ENCODE results near the gene ZNF697.

Gene ZNF697

DNA sequence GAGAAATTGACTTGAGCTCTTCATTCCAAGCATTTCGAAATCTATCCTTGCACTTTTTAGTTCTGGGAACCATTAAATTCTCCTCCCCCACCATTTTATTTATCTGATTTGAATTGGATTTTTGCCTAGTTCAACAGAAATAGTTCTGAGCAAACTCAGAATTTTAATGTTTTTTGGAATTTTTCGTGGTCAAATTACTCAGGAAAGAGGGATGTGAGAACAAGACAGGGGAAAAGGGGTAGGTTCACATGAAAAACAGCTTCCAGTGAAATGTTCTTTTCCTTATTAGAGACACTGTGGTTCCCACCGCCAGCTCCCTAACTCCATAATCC, 5.7 kb upstream of the ZNF697 start:
- H3K4me3 ChIP-seq (ENCODE audit: low read depth, low read length), result no peak overlapping the region
- TF ChIP-seq, protein P1, sequence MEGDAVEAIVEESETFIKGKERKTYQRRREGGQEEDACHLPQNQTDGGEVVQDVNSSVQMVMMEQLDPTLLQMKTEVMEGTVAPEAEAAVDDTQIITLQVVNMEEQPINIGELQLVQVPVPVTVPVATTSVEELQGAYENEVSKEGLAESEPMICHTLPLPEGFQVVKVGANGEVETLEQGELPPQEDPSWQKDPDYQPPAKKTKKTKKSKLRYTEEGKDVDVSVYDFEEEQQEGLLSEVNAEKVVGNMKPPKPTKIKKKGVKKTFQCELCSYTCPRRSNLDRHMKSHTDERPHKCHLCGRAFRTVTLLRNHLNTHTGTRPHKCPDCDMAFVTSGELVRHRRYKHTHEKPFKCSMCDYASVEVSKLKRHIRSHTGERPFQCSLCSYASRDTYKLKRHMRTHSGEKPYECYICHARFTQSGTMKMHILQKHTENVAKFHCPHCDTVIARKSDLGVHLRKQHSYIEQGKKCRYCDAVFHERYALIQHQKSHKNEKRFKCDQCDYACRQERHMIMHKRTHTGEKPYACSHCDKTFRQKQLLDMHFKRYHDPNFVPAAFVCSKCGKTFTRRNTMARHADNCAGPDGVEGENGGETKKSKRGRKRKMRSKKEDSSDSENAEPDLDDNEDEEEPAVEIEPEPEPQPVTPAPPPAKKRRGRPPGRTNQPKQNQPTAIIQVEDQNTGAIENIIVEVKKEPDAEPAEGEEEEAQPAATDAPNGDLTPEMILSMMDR (IDR thresholded peaks at IDR 0.05; ENCODE audit: insufficient read depth, low read depth, low read length, missing control alignments), result no peak
- DNase-seq (ENCODE audit: low read depth), result no peak

DNA sequence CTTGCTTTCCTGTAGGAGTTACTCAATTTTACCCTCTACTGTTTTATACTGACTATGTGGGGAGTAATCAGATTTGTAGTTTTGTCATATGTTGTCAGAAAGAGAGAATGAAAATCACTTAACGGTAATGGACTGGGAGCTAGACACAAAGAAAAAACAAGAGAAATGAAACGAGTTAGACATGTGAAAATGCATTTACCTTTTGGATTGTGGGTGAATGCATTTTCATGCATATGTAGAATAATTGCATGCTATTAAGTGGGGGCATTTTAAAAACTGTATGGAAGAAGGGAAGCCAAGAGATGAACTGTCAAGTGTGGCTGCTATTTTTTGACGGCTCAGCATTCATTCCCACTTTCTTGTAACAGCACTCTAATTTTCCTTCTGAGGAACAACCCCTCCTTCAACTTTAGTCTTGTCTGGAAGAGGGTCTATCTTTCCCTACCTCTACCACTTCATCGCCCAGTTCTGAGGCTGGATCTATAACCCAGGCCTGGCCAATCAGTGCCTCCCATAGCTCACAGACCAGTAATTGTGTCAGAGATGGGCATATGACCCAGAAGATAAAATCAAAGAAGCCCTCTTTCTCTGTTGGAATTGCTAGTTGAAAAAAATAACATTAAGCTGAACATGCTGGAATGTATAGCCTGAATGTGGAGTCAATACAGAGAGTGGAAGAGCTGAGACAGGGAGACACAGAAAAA, 5.2 kb upstream of the ZNF697 start:
- TF ChIP-seq, protein P1 (IDR thresholded peaks at IDR 0.05; ENCODE audit: insufficient read depth, low read depth, low read length, missing control alignments), result no peak
- no peak for DNase-seq (ENCODE audit: low read depth)
- H3K4me3 ChIP-seq (ENCODE audit: low read depth, low read length), result no peak overlapping the region

DNA sequence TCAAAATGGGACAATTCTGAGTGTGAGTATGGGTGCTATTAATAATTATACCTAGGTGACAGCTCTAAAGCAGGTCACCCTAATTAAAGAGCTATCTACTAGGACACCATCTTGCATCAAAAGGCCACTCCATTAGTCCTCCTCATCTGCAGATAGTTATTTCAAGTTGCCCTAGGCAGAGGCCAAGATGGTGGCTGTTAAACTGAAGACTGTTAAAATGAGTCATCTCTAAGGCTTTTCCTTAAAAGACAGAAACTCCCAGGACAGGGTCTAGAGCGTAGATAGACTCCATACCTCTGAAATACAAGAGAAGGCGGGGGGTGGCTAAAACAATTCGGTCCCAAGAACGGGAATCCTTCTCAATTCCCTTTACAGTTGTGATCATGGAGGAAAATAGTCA, 4.5 kb upstream of the ZNF697 start:
- no peak for DNase-seq (ENCODE audit: low read depth)
- TF ChIP-seq, protein P1 (IDR thresholded peaks at IDR 0.05; ENCODE audit: insufficient read depth, low read depth, low read length, missing control alignments), result no peak
- no peak overlapping the region for H3K4me3 ChIP-seq (ENCODE audit: low read depth, low read length)

DNA sequence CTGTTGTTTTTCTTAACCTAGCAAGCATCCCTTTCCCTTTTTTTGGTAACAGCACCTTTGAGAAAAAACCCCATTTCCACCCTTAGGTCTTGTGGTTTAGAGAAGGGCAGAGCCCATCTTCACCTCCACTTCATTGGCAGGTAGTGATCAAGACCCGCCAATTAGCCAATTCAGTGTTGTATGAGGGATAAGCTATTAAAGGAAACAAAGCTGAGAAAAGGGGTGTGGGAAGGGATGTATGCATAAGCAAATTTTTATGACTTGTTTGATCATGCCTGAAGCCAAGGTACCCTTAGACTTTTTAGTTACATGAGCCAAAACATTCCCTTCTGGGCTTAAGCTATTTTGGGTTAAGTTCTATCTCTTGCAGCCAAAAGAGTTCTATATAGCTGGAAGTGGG, 3.6 kb upstream of the ZNF697 start:
- TF ChIP-seq, protein P1 (IDR thresholded peaks at IDR 0.05; ENCODE audit: insufficient read depth, low read depth, low read length, missing control alignments), result no peak

DNA sequence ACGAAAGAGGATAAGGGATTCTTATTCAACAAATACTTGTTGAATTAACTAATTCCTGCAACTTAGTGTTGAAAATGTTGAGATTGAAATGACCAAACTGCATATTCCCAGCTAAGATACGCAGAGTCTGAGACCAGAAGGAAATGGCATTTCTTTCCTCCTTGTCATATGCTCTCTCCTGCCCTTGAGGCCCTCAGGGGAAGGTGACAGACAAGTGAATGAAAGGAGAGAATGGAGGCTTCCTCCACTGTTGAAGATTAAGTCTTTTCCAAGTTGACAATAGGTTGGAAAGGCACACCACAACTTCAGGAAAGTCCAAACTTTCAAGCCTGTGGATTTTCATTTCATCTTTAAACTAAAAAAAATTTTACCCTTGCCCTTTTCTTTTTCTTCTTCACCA, 3.1 kb upstream of the ZNF697 start:
- no peak for DNase-seq (ENCODE audit: low read depth)

More for the DNA sequence above, 3.6 kb upstream of the ZNF697 start:
- DNase-seq (ENCODE audit: low read depth), result peak; percentile 19
- no peak overlapping the region for H3K4me3 ChIP-seq (ENCODE audit: low read depth, low read length)

DNA sequence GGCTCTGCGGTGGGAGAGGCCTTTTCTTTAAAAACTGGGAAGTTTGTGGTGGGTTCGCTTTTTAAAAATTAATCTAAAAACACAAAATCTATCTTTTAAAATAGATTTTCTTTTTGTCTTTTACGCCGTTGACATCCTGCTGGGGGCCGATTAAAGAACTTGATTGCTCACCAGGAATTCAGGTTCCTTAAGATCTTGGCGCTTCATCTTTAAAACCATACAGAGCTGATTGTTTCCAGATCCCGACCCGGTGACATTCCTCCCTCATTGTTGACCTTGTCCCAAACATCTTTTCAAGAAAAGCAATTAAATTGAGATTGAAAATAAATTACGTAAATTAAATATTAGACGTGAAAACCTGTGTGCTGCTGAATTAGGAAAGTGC, 546 bp upstream of the ZNF697 start:
- H3K4me3 ChIP-seq (ENCODE audit: low read depth, low read length), result peak overlapping the region; percentile 77
- TF ChIP-seq, protein P1 (IDR thresholded peaks at IDR 0.05; ENCODE audit: insufficient read depth, low read depth, low read length, missing control alignments), result no peak
- no peak for DNase-seq (ENCODE audit: low read depth)

More for the DNA sequence above, 3.1 kb upstream of the ZNF697 start:
- H3K4me3 ChIP-seq (ENCODE audit: low read depth, low read length), result no peak overlapping the region
- TF ChIP-seq, protein P1 (IDR thresholded peaks at IDR 0.05; ENCODE audit: insufficient read depth, low read depth, low read length, missing control alignments), result no peak

DNA sequence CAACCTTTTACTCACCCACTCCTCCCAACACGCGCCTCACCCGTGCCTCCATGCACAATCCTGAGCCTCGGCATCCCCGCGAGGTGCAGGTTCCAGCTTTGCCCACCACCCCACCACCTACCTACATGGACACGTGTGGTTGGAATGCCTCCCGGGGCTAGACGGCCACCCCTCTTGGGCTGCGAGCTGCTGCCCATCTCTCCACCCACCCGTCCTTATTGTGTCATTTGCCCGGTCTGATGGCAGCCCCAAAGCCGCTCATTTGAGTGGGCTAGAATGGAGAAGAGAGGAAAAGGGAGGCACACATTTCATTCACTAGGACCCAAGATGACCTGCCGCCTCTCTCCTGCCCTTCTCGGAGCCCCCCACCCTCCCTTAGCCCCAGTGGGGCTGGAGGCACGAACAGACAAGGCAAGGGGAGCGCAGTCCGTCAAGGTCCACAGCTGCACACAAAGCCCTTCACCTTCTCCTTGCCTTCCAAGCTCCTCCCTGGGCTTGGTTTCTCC, 785 bp downstream of the ZNF697 start:
- TF ChIP-seq, protein P1 (IDR thresholded peaks at IDR 0.05; ENCODE audit: insufficient read depth, low read depth, low read length, missing control alignments), result no peak
- DNase-seq (ENCODE audit: low read depth), result no peak
- H3K4me3 ChIP-seq (ENCODE audit: low read depth, low read length), result peak overlapping the region; percentile 77

Data from GM12865 (cell line).